Measurements from ENCODE around the gene ADAD2. TPM values are rescaled to one million over a fixed set of nuclear protein-coding genes. Genes with fewer than 3 reads are reported as not detected.

The ADAD2 gene
- total and polyA plus RNA-seq, 10 of the 15 experiments (the other 5 are each of a cell fraction or from before 2014, with no cell fraction given) = 0.44 to 0.68 (median 0.51) TPM; not detected in 7

- TF ChIP-seq, protein P1, sequence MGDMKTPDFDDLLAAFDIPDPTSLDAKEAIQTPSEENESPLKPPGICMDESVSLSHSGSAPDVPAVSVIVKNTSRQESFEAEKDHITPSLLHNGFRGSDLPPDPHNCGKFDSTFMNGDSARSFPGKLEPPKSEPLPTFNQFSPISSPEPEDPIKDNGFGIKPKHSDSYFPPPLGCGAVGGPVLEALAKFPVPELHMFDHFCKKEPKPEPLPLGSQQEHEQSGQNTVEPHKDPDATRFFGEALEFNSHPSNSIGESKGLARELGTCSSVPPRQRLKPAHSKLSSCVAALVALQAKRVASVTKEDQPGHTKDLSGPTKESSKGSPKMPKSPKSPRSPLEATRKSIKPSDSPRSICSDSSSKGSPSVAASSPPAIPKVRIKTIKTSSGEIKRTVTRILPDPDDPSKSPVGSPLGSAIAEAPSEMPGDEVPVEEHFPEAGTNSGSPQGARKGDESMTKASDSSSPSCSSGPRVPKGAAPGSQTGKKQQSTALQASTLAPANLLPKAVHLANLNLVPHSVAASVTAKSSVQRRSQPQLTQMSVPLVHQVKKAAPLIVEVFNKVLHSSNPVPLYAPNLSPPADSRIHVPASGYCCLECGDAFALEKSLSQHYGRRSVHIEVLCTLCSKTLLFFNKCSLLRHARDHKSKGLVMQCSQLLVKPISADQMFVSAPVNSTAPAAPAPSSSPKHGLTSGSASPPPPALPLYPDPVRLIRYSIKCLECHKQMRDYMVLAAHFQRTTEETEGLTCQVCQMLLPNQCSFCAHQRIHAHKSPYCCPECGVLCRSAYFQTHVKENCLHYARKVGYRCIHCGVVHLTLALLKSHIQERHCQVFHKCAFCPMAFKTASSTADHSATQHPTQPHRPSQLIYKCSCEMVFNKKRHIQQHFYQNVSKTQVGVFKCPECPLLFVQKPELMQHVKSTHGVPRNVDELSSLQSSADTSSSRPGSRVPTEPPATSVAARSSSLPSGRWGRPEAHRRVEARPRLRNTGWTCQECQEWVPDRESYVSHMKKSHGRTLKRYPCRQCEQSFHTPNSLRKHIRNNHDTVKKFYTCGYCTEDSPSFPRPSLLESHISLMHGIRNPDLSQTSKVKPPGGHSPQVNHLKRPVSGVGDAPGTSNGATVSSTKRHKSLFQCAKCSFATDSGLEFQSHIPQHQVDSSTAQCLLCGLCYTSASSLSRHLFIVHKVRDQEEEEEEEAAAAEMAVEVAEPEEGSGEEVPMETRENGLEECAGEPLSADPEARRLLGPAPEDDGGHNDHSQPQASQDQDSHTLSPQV (IDR thresholded peaks at IDR 0.05) = no peak
- TF ChIP-seq SP1 (IDR thresholded peaks at IDR 0.05; ENCODE audit: low read depth, low read length) = no peak
- no peak for TF ChIP-seq RB1 (IDR thresholded peaks at IDR 0.05; ENCODE audit: borderline replicate concordance)
- TF ChIP-seq, protein P2, sequence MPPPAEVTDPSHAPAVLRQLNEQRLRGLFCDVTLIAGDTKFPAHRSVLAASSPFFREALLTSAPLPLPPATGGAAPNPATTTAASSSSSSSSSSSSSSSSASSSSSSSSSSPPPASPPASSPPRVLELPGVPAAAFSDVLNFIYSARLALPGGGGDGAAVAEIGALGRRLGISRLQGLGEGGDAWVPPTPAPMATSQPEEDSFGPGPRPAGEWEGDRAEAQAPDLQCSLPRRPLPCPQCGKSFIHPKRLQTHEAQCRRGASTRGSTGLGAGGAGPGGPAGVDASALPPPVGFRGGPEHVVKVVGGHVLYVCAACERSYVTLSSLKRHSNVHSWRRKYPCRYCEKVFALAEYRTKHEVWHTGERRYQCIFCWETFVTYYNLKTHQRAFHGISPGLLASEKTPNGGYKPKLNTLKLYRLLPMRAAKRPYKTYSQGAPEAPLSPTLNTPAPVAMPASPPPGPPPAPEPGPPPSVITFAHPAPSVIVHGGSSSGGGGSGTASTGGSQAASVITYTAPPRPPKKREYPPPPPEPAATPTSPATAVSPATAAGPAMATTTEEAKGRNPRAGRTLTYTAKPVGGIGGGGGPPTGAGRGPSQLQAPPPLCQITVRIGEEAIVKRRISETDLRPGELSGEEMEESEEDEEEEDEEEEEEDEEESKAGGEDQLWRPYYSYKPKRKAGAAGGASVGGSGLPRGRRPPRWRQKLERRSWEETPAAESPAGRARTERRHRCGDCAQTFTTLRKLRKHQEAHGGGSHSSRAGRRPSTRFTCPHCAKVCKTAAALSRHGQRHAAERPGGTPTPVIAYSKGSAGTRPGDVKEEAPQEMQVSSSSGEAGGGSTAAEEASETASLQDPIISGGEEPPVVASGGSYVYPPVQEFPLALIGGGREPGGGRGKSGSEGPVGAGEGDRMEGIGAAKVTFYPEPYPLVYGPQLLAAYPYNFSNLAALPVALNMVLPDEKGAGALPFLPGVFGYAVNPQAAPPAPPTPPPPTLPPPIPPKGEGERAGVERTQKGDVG (CRISPR knock-in tag; IDR thresholded peaks at IDR 0.05) = no peak
- no peak for TF ChIP-seq NR2C1 (IDR thresholded peaks at IDR 0.05)
These were observed 2.5 kb downstream of the ADAD2 start (continued) for GRCh38 chr16:84193480-84193879.

DNA sequence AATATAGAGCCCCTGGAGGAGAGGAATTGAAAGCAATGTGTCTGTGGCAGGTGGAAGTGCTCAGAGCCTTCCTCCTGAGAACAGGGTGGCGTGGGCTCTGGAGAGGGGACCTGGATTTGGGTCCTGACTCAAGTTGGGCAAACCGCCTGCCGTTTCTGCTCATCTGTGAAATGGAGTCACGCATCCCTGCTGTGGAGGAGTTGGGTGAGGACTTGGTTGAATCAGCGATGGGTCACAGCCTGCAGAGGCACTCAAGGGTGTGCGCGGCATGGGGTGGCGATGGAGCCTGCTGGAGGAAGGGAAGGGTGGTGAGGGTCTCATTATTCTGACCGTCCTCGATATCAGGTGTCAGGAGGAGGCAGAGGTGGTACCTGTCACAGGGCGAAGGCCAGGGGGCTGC lies 3.1 kb downstream of the ADAD2 start:
- Histone ChIP-seq H3K27ac (ENCODE audit: control insufficient read depth, insufficient read depth) (no peak overlapping the region), H3K4me1 (ENCODE audit: control insufficient read depth, insufficient read depth, low read length) (no peaks in the 10 kb centered on the region), H2AFZ (ENCODE audit: control insufficient read depth, low read depth, low read length) (no peak overlapping the region), H3K36me3 (ENCODE audit: control insufficient read depth in 2 of 2, insufficient read depth in 2 of 2, low read length in 1 of 2) (no peaks in the 10 kb centered on the region), H3K79me2 (ENCODE audit: control insufficient read depth, insufficient read depth, low read length) (no peaks in the 10 kb centered on the region), H3K4me2 (ENCODE audit: control insufficient read depth, insufficient read depth) (no peak overlapping the region), H3K27me3 (replicated peaks in 1 of 2; ENCODE audit: control insufficient read depth in 2 of 2, insufficient read depth in 2 of 2, low read length in 1 of 2) (no peaks in the 10 kb centered on the region), H4K20me1 (ENCODE audit: control insufficient read depth, insufficient read depth) (no peaks in the 10 kb centered on the region), H3K9ac (ENCODE audit: control insufficient read depth, insufficient read depth, low read length) (no peak overlapping the region), H3K9me3 (replicated peaks; ENCODE audit: control insufficient read depth, insufficient read depth, low read length) (no peaks in the 10 kb centered on the region), H3K4me3 (no peak overlapping the region)
- CTCF ChIA-PET = no interaction called here
- intact Hi-C loops (cut with micrococcal nuclease; ENCODE audit: unreplicated experiment) = no loop called here
- DNase-seq (ENCODE audit: low read depth, low spot score) (no peak), ATAC-seq (no peak), FAIRE-seq (no peak)
- no TSS peak for BruUV-seq (replicated peaks)
- SMC1A ChIA-PET (ENCODE audit: uncharacterized antibody, unreplicated experiment) = no interaction called here
- RAD21 ChIA-PET (ENCODE audit: unreplicated experiment) = no interaction called here
- POLR2A ChIA-PET = no interaction called here
- in situ Hi-C loops (cut with MboI) = no loop called here
- 82% methylated on average over 11 of the region's 11 CpGs for WGBS (ENCODE audit: insufficient coverage, insufficient replicate concordance, low lambda C conversion rate, missing lambda C conversion rate)
- TF ChIP-seq EZH2 (IDR thresholded peaks at IDR 0.05; ENCODE audit: borderline replicate concordance, control insufficient read depth, low read depth, low read length) (no peak), PML (IDR thresholded peaks at IDR 0.05; ENCODE audit: low read length) (no peak), BCL3 (IDR thresholded peaks at IDR 0.05; ENCODE audit: borderline replicate concordance, insufficient read depth, low read depth, low read length, poor library complexity, severe bottlenecking) (peak; percentile 50)

Data from GM12878 (cell line).